Lower lobe of right lung (tissue), 2 donors: ENCODE data around the gene SLC28A1. TPM values are rescaled to one million over a fixed set of nuclear protein-coding genes. Genes with fewer than 3 reads are reported as not detected.

Source experiments
- ATAC-seq, 2 donors: fragments of 200-7000 bp; cut with Tn5 transposase; one replicate each; pipeline ENCODE4 v1.9.1; 2020 to 2022; ENCODE audit warnings: mild to moderate bottlenecking in 2 of 2, moderate library complexity in 2 of 2
- DNase-seq: peaks from one replicate; pipeline ENCODE4 v3.0.0-alpha.2; 2020
- H3K27ac ChIP-seq: fragments of 200-600 bp; one replicate; pipeline ENCODE4 v1.8.0; 2022
- H3K27me3 ChIP-seq: fragments of 200-600 bp; one replicate; pipeline ENCODE4 v1.8.0; 2022; ENCODE audit warnings: low read depth
- H3K36me3 ChIP-seq: fragments of 200-600 bp; one replicate; pipeline ENCODE4 v1.8.0; 2022; ENCODE audit warnings: mild to moderate bottlenecking
- H3K4me1 ChIP-seq: fragments of 200-600 bp; one replicate; pipeline ENCODE4 v1.8.0; 2022
- H3K4me3 ChIP-seq: fragments of 200-600 bp; one replicate; pipeline ENCODE4 v1.8.0; 2022; ENCODE audit warnings: mild to moderate bottlenecking
- H3K9me3 ChIP-seq: fragments of 200-600 bp; one replicate; pipeline ENCODE4 v1.8.0; 2022
- intact Hi-C: fragments of 100-400 bp; cut with DNase I; formaldehyde crosslinking; loops from one replicate; pipeline ENCODE4 v1.11.0; 2022
- total RNA-seq: library from RNA; stranded (reverse); fragmentation: NEBNext Ultra II Directional; extraction: Animal tissue kit (Norgen Biotek cat#: 25700); gene quantifications from one replicate; pipeline ENCODE4 v1.2.1, GENCODE V29; 2021
- TF ChIP-seq, protein P1 (sequence below): fragments of 200-600 bp; IDR thresholded peaks from one replicate; pipeline ENCODE4 v1.8.0; 2022; ENCODE audit warnings: antibody characterized with exemption, mild to moderate bottlenecking
- donor health status: DM: no; HTN: yes; CAD: no; lungs with severe emphysema.

Gene SLC28A1
- total RNA-seq, 1 donor from 2014 or later = not detected

DNA sequence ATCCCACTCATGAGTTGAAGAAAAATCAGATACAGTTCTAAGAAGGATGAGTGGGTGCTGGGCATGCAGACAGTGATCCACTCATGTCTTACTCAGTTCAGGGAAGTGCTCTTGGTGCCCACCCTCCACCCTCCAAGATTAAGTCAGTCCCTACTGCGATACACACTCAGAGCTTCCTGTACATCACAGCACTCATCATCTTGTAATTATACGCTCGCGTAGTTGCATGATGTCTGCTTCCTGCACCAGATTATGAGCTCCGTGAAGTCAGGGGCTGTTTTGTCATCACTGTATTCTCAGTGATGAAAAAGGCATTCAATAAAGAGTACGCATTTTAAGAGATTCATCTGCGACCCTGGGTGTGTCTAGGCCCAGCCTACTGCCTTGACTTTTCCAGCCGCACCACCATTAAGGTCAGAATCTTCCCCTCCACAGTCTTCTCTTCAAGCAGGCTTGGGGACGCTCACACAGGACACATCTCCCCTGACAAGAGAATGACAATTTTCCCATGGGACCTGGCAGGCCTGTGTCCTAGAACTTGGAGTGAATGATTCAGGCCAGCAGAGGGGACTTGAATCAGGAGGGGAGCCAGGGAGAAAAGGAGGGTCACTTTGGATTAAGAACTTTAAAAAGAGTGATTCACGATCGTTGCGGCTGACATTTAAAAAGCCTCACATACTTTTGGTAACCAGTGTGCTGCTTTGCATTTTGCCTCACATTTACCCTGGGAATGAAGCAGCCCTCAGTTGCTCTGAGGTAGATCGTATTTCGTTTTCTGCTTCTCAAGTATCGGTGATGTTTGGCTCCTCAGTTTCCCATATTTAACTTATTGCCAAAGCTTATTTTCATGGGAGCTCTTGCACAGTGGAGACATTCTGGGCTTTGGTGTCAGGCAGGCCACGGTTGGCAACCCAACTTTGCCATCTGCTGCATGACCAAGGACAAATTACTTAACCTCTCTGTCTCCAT, 89.3 kb downstream of the SLC28A1 start:
- Histone ChIP-seq H3K4me3 (no peak overlapping the region), H3K9me3 (no peaks in the 10 kb centered on the region), H3K4me1 (no peaks in the 10 kb centered on the region), H3K27ac (no peak overlapping the region), H3K36me3 (no peaks in the 10 kb centered on the region), H3K27me3 (no peaks in the 10 kb centered on the region)
- intact Hi-C loops = no loop called here
- DNase-seq (no peak), ATAC-seq (no peak)
- TF ChIP-seq, protein P1, sequence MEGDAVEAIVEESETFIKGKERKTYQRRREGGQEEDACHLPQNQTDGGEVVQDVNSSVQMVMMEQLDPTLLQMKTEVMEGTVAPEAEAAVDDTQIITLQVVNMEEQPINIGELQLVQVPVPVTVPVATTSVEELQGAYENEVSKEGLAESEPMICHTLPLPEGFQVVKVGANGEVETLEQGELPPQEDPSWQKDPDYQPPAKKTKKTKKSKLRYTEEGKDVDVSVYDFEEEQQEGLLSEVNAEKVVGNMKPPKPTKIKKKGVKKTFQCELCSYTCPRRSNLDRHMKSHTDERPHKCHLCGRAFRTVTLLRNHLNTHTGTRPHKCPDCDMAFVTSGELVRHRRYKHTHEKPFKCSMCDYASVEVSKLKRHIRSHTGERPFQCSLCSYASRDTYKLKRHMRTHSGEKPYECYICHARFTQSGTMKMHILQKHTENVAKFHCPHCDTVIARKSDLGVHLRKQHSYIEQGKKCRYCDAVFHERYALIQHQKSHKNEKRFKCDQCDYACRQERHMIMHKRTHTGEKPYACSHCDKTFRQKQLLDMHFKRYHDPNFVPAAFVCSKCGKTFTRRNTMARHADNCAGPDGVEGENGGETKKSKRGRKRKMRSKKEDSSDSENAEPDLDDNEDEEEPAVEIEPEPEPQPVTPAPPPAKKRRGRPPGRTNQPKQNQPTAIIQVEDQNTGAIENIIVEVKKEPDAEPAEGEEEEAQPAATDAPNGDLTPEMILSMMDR = no peak

DNA sequence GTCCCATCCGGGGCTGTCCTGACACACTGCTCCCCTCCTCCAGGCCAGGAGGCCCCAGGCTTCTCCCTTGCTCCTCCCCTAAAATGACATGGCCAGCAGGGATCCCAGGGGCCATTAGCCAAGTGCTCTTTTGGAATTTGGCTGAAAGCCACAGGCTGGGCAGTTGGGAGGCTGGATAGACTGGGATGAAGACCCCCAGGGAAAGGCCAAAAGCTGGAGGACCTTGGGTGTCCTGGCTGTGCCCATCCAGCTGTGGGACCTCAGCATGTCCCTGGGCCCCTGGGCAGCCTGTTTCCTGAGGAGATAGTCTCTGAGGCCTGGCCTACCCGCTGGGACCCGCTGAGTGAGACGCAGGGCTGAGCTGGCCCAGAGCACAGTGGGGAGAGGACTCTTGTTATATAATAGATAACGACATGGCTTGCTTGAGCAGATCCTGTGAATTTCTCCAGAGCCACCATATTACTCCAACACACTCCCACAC, 91.4 kb downstream of the SLC28A1 start:
- DNase-seq = no peak
- no peak for ATAC-seq

DNA sequence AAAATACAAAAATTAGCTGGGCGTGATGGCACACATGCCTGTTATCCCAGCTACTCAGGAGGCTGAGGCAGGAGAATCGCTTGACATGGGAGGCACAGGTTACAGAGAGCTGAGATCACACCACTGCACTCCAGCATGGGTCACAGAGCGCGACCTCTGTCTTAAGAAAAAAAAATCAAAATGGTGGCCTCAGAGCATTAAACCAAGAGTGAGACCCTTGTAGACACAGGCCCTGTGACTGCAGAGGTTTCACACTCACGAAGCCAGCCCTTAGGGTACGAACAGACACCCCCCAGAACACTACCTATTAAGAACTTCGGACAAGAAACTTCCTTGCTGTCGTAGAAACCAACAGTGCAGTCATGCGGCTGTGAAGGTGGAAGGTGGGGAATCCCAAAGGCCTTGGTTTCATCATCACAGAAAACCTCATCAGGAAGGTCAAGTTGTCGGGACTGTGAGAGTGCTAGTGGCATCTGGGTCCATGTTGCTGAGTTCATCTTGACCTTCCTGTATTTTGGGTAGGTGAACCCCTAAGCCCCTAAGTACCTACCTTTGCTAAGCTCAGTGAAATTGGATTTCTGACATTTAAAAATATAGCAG, 92.4 kb downstream of the SLC28A1 start:
- Histone ChIP-seq H3K9me3 (no peaks in the 10 kb centered on the region), H3K27me3 (no peaks in the 10 kb centered on the region), H3K4me3 (no peak overlapping the region), H3K4me1 (peaks cover 8% of the 10 kb centered on the region), H3K27ac (no peak overlapping the region), H3K36me3 (no peaks in the 10 kb centered on the region)
- intact Hi-C loops = no loop called here
- ATAC-seq (no peak), DNase-seq (no peak)
- TF ChIP-seq, protein P1 = no peak

More for the DNA sequence above, 91.4 kb downstream of the SLC28A1 start:
- no peak overlapping the region for H3K4me3 ChIP-seq
- intact Hi-C loops = no loop called here
- no peak overlapping the region for H3K27ac ChIP-seq
- TF ChIP-seq, protein P1 = no peak
- no peaks in the 10 kb centered on the region for H3K36me3 ChIP-seq
- H3K27me3 ChIP-seq = no peaks in the 10 kb centered on the region
- no peaks in the 10 kb centered on the region for H3K9me3 ChIP-seq
- peaks cover 8% of the 10 kb centered on the region for H3K4me1 ChIP-seq

DNA sequence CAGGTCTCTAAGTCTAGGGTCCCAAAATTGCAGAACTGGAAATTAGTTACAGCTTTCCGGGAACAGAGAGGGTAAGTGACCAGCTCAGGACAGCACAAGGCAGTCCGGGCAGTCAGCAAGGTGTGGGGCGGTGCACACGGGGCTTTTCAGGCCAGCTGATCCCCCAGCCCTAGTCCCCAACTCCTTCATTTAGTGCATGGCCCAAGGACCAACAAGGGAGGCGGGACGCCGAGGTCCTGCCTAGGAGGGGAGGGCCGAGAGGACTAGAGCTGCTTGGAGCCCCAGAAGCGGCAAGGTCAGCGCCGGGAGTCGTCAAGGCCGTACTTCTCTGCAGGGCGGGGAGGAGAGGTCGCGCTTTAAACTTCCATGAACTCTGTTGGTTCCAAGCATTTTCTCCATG, 95.2 kb downstream of the SLC28A1 start:
- DNase-seq = peak; percentile 49
- TF ChIP-seq, protein P1 = no peak
- Histone ChIP-seq H3K4me3 (peak overlapping the region; percentile 94), H3K27me3 (no peaks in the 10 kb centered on the region), H3K4me1 (peaks cover 28% of the 10 kb centered on the region), H3K9me3 (no peaks in the 10 kb centered on the region), H3K36me3 (no peaks in the 10 kb centered on the region), H3K27ac (peak overlapping the region; percentile 93)
- ATAC-seq = no peak
- intact Hi-C loops = no loop called here

DNA sequence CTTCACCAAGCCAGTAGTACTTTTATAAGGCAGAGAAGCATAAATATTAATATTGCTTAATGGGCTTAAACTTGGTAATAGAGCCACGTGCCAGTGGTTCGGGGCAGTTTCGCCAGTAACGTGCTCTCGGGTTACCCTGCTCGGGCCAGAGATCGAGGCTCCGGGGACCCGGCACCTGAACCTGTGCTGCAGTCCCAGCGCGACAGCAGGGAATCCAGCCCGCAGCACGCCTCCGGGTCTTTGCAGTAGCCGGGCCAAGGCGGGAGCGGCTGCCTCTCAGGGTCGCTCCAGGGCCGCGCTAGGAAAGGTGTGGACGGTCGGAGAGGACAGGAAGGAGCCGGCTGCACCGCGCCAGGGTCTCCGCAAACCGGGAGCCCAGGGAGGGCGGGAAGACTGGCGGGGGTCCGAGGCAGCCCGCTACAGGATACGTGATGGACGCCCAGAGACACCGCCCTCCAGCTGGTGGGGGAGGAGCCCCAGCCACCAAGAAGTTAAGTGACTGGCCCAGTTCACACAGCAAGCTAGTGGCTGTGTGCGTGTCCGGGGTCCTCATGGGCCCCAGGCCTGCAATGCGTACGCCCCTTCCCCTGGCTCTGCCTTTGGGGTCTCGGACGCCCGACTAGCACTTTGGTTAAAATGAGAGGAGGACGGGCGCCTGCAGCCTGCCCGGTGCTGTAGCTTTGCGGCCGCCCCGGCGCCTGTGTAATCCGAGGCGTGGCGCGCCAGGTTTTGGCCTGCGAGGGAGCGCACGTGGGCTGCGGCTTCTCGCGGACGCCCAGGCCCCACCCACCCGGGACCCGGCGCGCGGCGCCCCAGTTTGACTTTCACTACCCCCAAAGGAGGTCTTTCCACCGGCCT, 96.0 kb downstream of the SLC28A1 start:
- H3K9me3 ChIP-seq = no peaks in the 10 kb centered on the region
- peaks cover 33% of the 10 kb centered on the region for H3K4me1 ChIP-seq
- ATAC-seq = peak; percentile 85
- TF ChIP-seq, protein P1 = no peak
- peak overlapping the region; percentile 94 for H3K4me3 ChIP-seq
- intact Hi-C loops = no loop called here
- no peaks in the 10 kb centered on the region for H3K36me3 ChIP-seq
- H3K27me3 ChIP-seq = no peaks in the 10 kb centered on the region
- DNase-seq = peak; percentile 90
- peak overlapping the region; percentile 93 for H3K27ac ChIP-seq
